Measurements from ENCODE around the gene MRPS5. TPM values are rescaled to one million over a fixed set of nuclear protein-coding genes. Genes with fewer than 3 reads are reported as not detected.

Gene MRPS5
- total RNA-seq, 1 experiment from 2014 or later, result 80.5 TPM

DNA sequence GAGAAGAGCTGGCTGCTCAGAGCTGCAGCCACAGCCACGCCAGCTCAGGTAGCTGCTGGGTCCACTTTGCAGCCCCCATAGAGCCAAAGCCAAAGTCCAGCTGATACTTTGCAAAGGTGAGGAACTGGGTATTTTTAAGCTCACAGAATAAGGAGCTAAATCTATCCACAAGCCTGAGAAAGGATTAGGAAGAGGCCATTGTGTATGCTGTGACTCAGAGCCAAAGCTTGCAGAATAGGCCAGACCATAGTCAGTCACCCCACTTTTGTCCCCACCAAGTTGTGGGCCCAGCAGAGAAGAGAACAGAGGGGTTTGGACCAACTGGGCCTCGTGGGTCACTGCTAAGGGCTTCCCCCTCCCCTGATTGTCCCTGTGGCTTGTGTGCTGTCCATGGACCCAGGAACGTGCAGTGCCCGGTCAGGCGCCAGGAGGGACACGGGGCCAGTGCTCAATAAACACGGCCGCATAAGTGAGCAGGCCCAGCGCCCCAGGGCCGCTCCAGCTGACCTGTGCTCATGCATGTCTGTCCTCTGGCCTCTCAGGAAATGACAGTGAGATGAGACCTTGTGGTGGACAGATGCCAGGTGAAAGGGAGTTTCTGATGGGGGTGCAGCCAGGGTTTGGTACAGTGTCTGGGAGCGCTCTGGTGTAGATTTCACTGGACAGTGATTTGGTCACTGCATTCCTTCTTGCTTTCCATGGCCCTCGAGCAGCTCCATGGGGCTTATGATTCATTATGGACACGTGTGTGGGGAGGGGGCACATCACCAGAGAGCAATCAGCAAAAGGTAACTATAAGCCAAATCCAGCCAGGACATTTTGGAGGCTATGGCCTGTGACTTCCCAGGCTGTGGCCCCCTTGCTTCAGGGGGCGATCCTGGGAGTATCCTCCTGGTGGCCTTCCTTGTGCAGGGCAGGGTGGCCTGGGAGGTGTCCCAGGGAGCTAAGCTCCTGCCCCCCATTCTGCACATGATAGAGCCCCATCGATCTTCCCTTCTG lies 64.8 kb downstream of the MRPS5 start:
- no peaks in the 10 kb centered on the region for H3K9me3 Mint-ChIP-seq (ENCODE audit: unreplicated experiment)
- BruUV-seq (replicated peaks), result no TSS peak
- no peak overlapping the region for H3K4me3 Mint-ChIP-seq (ENCODE audit: unreplicated experiment)
- Histone ChIP-seq H3K4me1 (no peaks in the 10 kb centered on the region), H3K9me3 (no peaks in the 10 kb centered on the region), H3K27me3 (replicated peaks; ENCODE audit: control insufficient read depth, insufficient read depth, low read length) (peaks cover 1% of the 10 kb centered on the region; the same call in 1 of the 2 replicates), H3K36me3 (ENCODE audit: control insufficient read depth, insufficient read depth, low read length) (no peaks in the 10 kb centered on the region), H3K4me3 (ENCODE audit: low read depth, low read length) (no peak overlapping the region)
- ChIA-PET POLR2A (no interaction called here), CTCF (interaction anchor here (0.6 to 1.5 kb wide), 3 partner anchors 10 to 34 kb away, joined by 3 to 6 read pairs (median 3); no protein-coding TSS in a partner anchor)
- TF ChIP-seq, protein P1, sequence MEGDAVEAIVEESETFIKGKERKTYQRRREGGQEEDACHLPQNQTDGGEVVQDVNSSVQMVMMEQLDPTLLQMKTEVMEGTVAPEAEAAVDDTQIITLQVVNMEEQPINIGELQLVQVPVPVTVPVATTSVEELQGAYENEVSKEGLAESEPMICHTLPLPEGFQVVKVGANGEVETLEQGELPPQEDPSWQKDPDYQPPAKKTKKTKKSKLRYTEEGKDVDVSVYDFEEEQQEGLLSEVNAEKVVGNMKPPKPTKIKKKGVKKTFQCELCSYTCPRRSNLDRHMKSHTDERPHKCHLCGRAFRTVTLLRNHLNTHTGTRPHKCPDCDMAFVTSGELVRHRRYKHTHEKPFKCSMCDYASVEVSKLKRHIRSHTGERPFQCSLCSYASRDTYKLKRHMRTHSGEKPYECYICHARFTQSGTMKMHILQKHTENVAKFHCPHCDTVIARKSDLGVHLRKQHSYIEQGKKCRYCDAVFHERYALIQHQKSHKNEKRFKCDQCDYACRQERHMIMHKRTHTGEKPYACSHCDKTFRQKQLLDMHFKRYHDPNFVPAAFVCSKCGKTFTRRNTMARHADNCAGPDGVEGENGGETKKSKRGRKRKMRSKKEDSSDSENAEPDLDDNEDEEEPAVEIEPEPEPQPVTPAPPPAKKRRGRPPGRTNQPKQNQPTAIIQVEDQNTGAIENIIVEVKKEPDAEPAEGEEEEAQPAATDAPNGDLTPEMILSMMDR (IDR thresholded peaks at IDR 0.05; ENCODE audit: insufficient read depth in 1 of 2, low read depth in 1 of 2, low read length in 1 of 2, severe bottlenecking in 1 of 2, unreplicated experiment in 1 of 2), result no peak
- no peak overlapping the region for H3K27ac Mint-ChIP-seq (ENCODE audit: unreplicated experiment)
- peaks cover 9% of the 10 kb centered on the region for H3K27me3 Mint-ChIP-seq (ENCODE audit: insufficient read depth, unreplicated experiment)
- H3K36me3 Mint-ChIP-seq (ENCODE audit: insufficient read depth, unreplicated experiment), result no peaks in the 10 kb centered on the region
- H3K4me1 Mint-ChIP-seq (ENCODE audit: low read depth, unreplicated experiment), result no peaks in the 10 kb centered on the region
- peak in 1 of 2 experiments; percentile 9 for DNase-seq
- intact Hi-C loops (cut with micrococcal nuclease; ENCODE audit: unreplicated experiment), result no loop called here

- no peaks in the 10 kb centered on the region for H3K36me3 ChIP-seq (ENCODE audit: control insufficient read depth, insufficient read depth, low read length)
- Mint-ChIP-seq H3K27me3 (ENCODE audit: insufficient read depth, unreplicated experiment) (peaks cover 9% of the 10 kb centered on the region), H3K4me3 (ENCODE audit: unreplicated experiment) (no peak overlapping the region), H3K36me3 (ENCODE audit: insufficient read depth, unreplicated experiment) (no peaks in the 10 kb centered on the region), H3K27ac (ENCODE audit: unreplicated experiment) (no peak overlapping the region), H3K4me1 (ENCODE audit: low read depth, unreplicated experiment) (no peaks in the 10 kb centered on the region), H3K9me3 (ENCODE audit: unreplicated experiment) (no peaks in the 10 kb centered on the region)
- no peak for DNase-seq
- H3K4me1 ChIP-seq, result no peaks in the 10 kb centered on the region
- no peak overlapping the region for H3K4me3 ChIP-seq (ENCODE audit: low read depth, low read length)
- TF ChIP-seq, protein P1 (IDR thresholded peaks at IDR 0.05; ENCODE audit: insufficient read depth in 1 of 2, low read depth in 1 of 2, low read length in 1 of 2, severe bottlenecking in 1 of 2, unreplicated experiment in 1 of 2), result no peak
- intact Hi-C loops (cut with micrococcal nuclease; ENCODE audit: unreplicated experiment), result no loop called here
- POLR2A ChIA-PET, result no interaction called here
- CTCF ChIA-PET, result interaction anchor here (3.5 kb wide), 1 partner anchor 33 kb away, joined by 23 read pairs; no protein-coding TSS in a partner anchor
- BruUV-seq (replicated peaks), result no TSS peak
- peaks cover 1% of the 10 kb centered on the region; the same call in 1 of the 2 replicates for H3K27me3 ChIP-seq (replicated peaks; ENCODE audit: control insufficient read depth, insufficient read depth, low read length)
- H3K9me3 ChIP-seq, result no peaks in the 10 kb centered on the region
These were observed 65.6 kb downstream of the MRPS5 start for GRCh38 chr2:95056044-95056443.

GRCh38 chr2:95055262-95055661 lies 66.3 kb downstream of the MRPS5 start:
- Mint-ChIP-seq H3K36me3 (ENCODE audit: insufficient read depth, unreplicated experiment) (no peaks in the 10 kb centered on the region), H3K4me1 (ENCODE audit: low read depth, unreplicated experiment) (no peaks in the 10 kb centered on the region), H3K27me3 (ENCODE audit: insufficient read depth, unreplicated experiment) (peaks cover 13% of the 10 kb centered on the region), H3K4me3 (ENCODE audit: unreplicated experiment) (no peak overlapping the region), H3K9me3 (ENCODE audit: unreplicated experiment) (no peaks in the 10 kb centered on the region), H3K27ac (ENCODE audit: unreplicated experiment) (no peak overlapping the region)
- POLR2A ChIA-PET, result interaction anchor here (0.7 kb wide), 1 partner anchor 1898 kb away, joined by 3 read pairs; no protein-coding TSS in a partner anchor
- Histone ChIP-seq H3K4me3 (ENCODE audit: low read depth, low read length) (no peak overlapping the region), H3K27me3 (replicated peaks; ENCODE audit: control insufficient read depth, insufficient read depth, low read length) (peaks cover 1% of the 10 kb centered on the region; the same call in 1 of the 2 replicates), H3K4me1 (no peaks in the 10 kb centered on the region), H3K9me3 (no peaks in the 10 kb centered on the region), H3K36me3 (ENCODE audit: control insufficient read depth, insufficient read depth, low read length) (no peaks in the 10 kb centered on the region)
- no TSS peak for BruUV-seq (replicated peaks)
- intact Hi-C loops (cut with micrococcal nuclease; ENCODE audit: unreplicated experiment), result no loop called here
- CTCF ChIA-PET, result interaction anchor here (3.5 kb wide), 1 partner anchor 32 kb away, joined by 23 read pairs; no protein-coding TSS in a partner anchor
- no peak for DNase-seq
- TF ChIP-seq, protein P1 (IDR thresholded peaks at IDR 0.05; ENCODE audit: insufficient read depth in 1 of 2, low read depth in 1 of 2, low read length in 1 of 2, severe bottlenecking in 1 of 2, unreplicated experiment in 1 of 2), result no peak

All from Caco-2 (cell line).